Measurements from ENCODE around the gene HBEGF. TPM values are rescaled to one million over a fixed set of nuclear protein-coding genes. Genes with fewer than 3 reads are reported as not detected.

The HBEGF gene, protein sequence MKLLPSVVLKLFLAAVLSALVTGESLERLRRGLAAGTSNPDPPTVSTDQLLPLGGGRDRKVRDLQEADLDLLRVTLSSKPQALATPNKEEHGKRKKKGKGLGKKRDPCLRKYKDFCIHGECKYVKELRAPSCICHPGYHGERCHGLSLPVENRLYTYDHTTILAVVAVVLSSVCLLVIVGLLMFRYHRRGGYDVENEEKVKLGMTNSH
- 6.0 and 12.4 TPM in 2 replicates for total RNA-seq

DNA sequence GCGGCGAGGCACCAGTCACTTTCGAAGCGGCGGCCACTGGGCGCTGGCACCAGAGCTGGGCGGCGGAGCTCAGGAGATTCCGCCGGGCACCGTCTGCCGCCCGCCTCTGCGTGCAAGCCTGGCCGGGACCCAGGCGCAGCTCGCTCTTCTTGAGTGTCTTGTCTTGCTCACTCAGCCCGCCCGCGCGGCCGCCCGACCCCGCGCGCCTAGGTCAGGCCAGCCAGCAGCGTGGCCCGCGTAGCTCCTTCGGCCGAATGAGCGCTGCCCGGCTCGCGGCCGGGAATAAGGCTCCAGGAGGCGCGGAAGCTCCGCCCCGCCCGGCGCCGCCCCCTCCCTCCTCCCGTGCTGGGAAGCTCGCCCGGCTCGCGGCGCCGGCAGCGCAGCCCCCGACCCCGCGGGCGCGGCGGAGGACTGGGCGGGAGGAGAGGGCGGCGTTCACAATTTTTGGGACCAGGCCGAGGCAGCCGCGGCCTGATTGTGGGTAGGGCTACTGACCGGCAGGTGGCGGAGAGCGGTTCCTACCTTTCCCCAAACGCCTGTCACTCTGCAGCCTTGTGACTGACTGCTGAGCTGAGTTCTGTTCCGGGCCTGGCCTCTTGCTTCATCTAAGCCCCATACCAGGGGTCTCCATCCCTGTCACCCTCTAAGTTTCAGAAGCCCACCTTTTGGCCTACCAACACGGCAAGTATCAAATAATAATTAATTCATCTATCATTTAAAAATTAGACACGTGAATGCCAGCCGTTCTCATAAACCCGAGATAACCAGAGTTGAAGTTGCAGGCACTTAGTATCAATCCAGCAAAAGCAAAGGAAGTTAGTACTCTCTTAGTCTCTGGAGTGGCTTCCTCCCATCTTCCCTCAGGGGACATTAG, at the start of gene HBEGF:
Gene HBEGF, minus strand, starts transcription at position 256 of the 874 bp plus-strand sequence. CDS start 275 bp downstream, outside the sequence.

DNA sequence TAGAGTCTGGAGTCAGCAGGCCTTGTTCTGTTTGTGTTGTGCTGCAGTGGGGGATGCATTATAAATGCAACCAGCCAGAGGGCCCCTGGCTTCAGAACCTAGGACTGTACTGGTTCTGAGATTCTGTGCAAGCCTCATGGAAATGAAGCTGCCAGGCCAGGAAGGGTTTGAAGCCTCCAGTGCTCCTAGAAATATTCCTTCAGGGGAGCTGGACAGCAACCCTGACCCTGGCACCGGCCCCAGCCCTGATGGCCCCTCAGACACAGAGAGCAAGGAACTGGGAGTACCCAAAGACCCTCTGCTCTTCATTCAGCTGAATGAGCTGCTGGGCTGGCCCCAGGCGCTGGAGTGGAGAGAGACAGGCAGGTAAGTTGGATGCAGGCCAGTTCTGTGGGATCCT, 13.7 kb upstream of the HBEGF start, which contains the start of gene SLC4A9:
Gene SLC4A9, plus strand, starts transcription at position 94 of the 400 bp plus-strand sequence. Its CDS starts 43 bp downstream, at position 137.

DNA sequence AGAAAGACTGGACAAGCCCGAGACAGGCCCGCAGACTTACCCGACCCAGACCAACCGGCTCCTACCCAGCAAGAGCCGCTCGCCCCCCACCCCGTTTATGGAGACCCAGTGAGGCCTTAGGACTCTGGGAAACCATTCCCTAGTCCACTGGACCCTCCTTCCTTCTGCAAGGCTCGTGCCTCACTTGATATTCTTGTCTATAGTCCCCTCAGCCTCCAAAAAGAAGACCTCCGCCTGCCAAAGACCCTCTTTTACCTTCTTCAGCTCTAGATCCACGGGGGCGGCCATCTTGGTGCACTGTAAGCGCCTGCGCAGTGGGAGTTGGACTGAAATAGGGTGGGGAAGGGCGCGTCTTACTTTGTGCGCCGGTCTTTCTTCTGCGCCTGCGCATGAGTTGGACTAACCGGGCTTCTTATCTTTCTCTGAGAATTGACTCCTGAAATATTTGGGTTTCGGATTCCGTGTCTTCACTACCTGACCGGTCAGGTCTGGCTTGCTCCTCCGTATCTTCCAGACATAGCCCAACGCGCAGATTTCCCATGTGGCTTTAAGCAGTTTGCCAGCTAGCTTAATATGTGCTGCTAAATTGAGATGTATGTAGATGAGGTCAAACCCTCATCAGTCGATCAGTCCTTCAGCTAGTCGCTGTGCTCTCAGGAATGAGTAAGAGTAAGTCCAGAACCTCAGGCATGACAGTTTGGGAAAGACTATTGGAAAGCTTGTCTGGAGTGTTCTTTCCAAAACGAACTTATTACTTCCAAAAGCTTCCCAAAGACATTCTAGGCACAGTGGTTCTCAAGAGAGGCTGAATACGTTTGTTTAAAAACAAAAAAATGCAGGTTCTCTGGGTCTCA, 43.4 kb downstream of the HBEGF start, which contains the start of gene PFDN1:
Gene PFDN1, minus strand, starts transcription at position 316 of the 854 bp plus-strand sequence. Its CDS starts 28 bp downstream, at position 288.

Other genes with a start within 250 kb of the HBEGF start
- 13.8 and 22.7 TPM in 2 replicates for gene PURA, start 232.5 kb downstream of the HBEGF start, total RNA-seq
- 8.2 and 15.2 TPM in 2 replicates for gene IGIP, start 220.7 kb downstream of the HBEGF start, total RNA-seq
- 9.1 and 20.1 TPM in 2 replicates for gene CYSTM1, start 171.4 kb downstream of the HBEGF start, total RNA-seq
- 44.2 and 75.5 TPM in 2 replicates for gene PFDN1, start 43.5 kb downstream of the HBEGF start, total RNA-seq
- not detected in 2 replicates for gene SLC4A9, start 13.6 kb upstream of the HBEGF start, total RNA-seq
- 74.0 and 87.2 TPM in 2 replicates for gene ANKHD1, start 55.2 kb upstream of the HBEGF start, total RNA-seq
- gene EIF4EBP3, start 201.1 kb upstream of the HBEGF start, total RNA-seq: 0.77 and 1.1 TPM in 2 replicates
- 43.1 and 49.1 TPM in 2 replicates for gene SRA1, start 210.9 kb upstream of the HBEGF start, total RNA-seq
- 17.2 and 26.0 TPM in 2 replicates for gene APBB3, start 218.0 kb upstream of the HBEGF start, total RNA-seq
- gene SLC35A4, start 218.2 kb upstream of the HBEGF start, total RNA-seq: 15.0 and 21.6 TPM in 2 replicates

All from uterine smooth muscle cell (primary cell).